AG09309 (cell line): Measurements from ENCODE around the gene TTC28.

ENCODE experiments used
- DNase-seq: peaks from one replicate; pipeline ENCODE4 v3.0.0-alpha.2; 2010; ENCODE audit warnings: low read depth
- H3K4me3 ChIP-seq: 2 replicates; pipeline ENCODE4 v1.5.1; 2011; ENCODE audit warnings: mild to moderate bottlenecking, low read depth, low read length, moderate library complexity; ENCODE audit not compliant: control insufficient read depth
- TF ChIP-seq, protein P1 (sequence below): IDR thresholded peaks from 2 replicates; pipeline ENCODE4 v1.5.1; 2011; ENCODE audit warnings: mild to moderate bottlenecking, low read depth, low read length, inconsistent platforms; ENCODE audit not compliant: insufficient read depth, control insufficient read depth; ENCODE audit errors: missing control alignments

The TTC28 gene

DNA sequence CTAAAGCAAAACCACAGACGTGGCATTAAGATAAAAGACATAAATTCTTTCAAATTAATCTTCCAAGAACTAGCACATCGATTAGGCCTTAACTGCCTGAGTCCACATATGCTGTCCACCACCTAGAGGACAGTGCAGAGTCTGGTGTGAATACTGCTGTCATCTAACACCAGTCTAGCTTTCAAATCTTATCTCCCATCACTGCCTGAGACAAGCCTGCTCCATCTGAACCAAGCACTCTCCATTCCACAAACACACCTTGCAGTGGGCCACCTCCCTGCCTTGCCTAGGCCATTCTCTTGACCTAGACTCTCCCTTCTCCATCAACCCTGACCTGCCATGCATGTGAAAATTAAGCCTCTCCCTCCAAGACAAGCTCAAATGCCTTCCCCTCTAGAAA is 631.1 kb downstream of the TTC28 start:
- no peak overlapping the region for H3K4me3 ChIP-seq
- DNase-seq, result no peak
- TF ChIP-seq, protein P1, sequence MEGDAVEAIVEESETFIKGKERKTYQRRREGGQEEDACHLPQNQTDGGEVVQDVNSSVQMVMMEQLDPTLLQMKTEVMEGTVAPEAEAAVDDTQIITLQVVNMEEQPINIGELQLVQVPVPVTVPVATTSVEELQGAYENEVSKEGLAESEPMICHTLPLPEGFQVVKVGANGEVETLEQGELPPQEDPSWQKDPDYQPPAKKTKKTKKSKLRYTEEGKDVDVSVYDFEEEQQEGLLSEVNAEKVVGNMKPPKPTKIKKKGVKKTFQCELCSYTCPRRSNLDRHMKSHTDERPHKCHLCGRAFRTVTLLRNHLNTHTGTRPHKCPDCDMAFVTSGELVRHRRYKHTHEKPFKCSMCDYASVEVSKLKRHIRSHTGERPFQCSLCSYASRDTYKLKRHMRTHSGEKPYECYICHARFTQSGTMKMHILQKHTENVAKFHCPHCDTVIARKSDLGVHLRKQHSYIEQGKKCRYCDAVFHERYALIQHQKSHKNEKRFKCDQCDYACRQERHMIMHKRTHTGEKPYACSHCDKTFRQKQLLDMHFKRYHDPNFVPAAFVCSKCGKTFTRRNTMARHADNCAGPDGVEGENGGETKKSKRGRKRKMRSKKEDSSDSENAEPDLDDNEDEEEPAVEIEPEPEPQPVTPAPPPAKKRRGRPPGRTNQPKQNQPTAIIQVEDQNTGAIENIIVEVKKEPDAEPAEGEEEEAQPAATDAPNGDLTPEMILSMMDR, result no peak

DNA sequence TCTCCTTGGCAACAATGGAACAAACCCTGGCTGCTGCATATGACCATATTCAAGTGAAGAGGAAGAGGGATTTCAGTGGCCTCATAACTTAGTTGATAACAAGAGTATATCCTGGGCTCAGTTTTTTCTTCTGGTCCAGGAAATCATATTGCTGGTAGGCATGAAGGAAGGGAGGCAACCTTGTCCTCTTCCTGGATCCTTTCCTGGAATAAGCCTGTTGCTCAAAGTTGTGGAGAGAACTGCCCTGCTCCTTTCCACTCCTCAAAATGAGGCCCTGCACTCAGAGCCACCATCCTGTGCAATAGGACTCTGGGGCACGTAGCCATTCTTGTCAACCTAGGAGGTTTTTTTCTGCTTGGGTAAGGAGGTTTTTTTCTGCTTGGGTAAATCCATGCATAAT is 631.9 kb downstream of the TTC28 start:
- TF ChIP-seq, protein P1, result no peak
- H3K4me3 ChIP-seq, result no peak overlapping the region
- no peak for DNase-seq

DNA sequence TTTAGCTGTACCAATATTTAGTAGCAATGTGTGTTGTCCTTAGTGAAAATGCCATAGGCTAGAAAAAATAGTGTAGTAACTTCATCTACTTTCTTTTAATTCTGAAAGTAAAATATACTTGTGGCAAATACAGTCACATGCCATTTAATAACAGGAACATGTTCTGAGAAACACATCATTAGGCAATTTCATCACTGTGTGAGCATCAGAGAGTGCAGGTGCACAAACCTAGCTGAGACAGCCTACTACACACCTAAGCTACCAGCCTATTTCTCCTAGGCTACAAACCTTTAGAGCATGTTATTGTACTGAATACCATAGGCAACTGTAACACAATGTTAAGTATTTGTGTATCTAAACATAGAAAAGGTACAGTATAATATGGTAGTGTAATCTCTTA is 633.5 kb downstream of the TTC28 start:
- no peak for DNase-seq
- TF ChIP-seq, protein P1, result no peak
- H3K4me3 ChIP-seq, result no peak overlapping the region

DNA sequence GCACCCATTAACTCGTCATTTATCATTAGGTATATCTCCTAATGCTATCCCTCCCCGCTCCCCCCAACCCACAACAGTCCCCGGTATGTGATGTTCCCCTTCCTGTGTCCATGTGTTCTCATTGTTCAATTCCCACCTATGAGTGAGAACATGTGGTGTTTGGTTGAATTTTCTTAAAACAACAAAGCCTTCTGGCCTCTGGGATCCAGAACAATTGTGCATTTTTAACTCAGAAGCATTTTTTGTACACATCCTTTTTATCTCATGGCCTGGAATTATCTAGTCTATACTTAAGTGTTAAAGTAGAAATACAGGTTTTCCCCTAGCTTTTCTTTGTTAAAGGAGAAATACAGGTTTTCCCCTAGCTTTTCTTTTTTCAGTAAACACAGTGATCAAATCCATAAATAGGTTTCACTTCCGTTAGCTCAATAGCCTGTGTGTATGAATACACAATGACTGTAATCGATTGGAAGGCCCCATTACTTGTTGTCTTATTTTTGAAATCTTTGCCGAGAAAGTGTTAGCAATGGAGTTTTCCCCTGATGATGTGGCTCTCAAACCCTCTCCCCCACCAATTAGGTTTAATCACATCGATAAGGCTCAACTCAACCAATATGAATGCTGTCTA is 635.0 kb downstream of the TTC28 start:
- H3K4me3 ChIP-seq, result no peak overlapping the region
- TF ChIP-seq, protein P1, result no peak
- DNase-seq, result no peak

DNA sequence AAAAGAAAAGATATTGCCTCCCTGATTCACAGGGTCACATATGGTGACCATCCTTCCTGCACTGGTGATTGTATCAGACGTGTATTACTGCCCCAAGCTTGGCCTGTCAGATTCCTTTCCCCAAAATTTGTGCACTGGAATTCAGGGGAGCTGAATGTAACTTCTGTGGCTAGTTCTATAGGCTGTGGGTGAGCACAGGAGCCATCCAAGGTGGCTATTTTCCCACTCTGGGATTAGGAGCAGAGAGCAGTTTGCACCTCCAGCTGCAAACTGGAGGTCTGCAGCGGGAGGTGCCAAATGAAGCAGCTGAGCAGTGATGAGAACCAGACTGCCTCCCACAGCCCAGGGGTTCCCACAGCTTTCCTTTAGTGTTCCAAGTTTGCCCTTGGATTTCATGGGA is 636.4 kb downstream of the TTC28 start:
- TF ChIP-seq, protein P1, result no peak
- H3K4me3 ChIP-seq, result no peak overlapping the region
- no peak for DNase-seq

DNA sequence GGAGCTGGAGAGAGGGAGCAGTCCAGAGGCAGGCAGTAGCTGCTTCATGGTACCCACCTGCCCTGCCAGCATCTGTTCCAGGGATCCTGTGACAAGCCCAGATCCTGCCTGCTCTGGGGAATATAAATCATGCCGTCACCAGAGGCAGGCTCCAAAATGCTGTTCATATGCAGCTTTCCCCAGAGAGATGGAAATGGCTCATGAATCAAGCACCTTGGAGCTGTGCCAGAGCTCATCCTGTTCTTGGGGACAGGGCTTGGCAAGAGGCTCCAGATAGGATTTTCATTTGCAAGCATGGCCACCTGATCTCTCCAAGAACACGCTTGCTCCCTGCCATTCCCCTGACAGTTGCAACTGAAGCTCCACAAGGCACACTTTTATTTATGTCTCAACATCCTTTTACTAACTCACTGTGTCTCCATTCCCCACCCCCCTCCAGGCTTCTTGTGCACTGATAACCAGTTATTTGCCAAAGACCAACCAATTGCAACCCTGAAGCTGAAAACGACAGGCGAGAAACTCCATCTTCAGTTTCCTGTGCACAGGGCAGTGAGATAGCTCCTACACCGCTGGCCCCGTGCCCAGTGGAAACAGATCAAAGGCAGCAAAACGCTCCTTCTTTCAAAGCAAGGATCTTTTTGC is 644.8 kb downstream of the TTC28 start:
- TF ChIP-seq, protein P1, result no peak
- H3K4me3 ChIP-seq, result no peak overlapping the region
- DNase-seq, result no peak
